K562 (cell line): ENCODE data around the gene TARBP1. TPM values are rescaled to one million over a fixed set of nuclear protein-coding genes. Genes with fewer than 3 reads are reported as not detected.

Source experiments
- CREB3L1 ChIP-seq: fragments of 450-650 bp; IDR thresholded peaks from 2 replicates; pipeline ENCODE4 v1.6.1; 2014; ENCODE audit warnings: low read depth, mild to moderate bottlenecking, moderate library complexity, borderline replicate concordance
- CREB5 ChIP-seq: fragments of 250-450 bp; sonication (Bioruptor Pico); IDR thresholded peaks from 2 replicates; pipeline ENCODE4 v1.5.0; 2020; ENCODE audit warnings: mild to moderate bottlenecking
- GMEB1 ChIP-seq: fragments of 250-450 bp; sonication (Bioruptor Pico); IDR thresholded peaks from 2 replicates; pipeline ENCODE4 v1.4.0; 2020; ENCODE audit warnings: mild to moderate bottlenecking
- HDAC2 ChIP-seq: fragments of 450-650 bp; IDR thresholded peaks from 2 replicates; pipeline ENCODE4 v1.6.1; 2016; ENCODE audit warnings: mild to moderate bottlenecking
- HNRNPLL ChIP-seq: fragments of 200-400 bp; formaldehyde crosslinking; IDR thresholded peaks from 2 replicates; pipeline ENCODE4 v1.6.1; 2017; ENCODE audit warnings: low read length, low read depth, mild to moderate bottlenecking; ENCODE audit not compliant: poor library complexity, severe bottlenecking
- JUND ChIP-seq, 2 experiments: IDR thresholded peaks; 2 replicates in 1 of 2; 3 replicates in 1 of 2; pipeline ENCODE4 v1.6.1; 2011; ENCODE audit warnings: borderline replicate concordance in 2 of 2, low read depth in 2 of 2, low read length in 2 of 2, improper control_type of control experiment in 1 of 2, missing biosample characterization in 1 of 2, missing genetic modification characterization in 1 of 2, missing genetic modification reagents in 1 of 2
- L3MBTL2 ChIP-seq: fragments of 450-650 bp; IDR thresholded peaks from 2 replicates; pipeline ENCODE4 v1.6.1; 2016; ENCODE audit warnings: mild to moderate bottlenecking, moderate library complexity
- PHTF2 ChIP-seq: fragments of 250-450 bp; sonication (Bioruptor Pico); IDR thresholded peaks from 2 replicates; pipeline ENCODE4 v1.5.0; 2021; ENCODE audit warnings: mild to moderate bottlenecking
- PYGO2 ChIP-seq: fragments of 450-650 bp; IDR thresholded peaks from 2 replicates; pipeline ENCODE4 v1.6.1; 2016; ENCODE audit warnings: mild to moderate bottlenecking, missing genetic modification characterization, moderate library complexity, missing compliant biosample characterization
- RNF2 ChIP-seq: sonication (generic); IDR thresholded peaks from 2 replicates; pipeline ENCODE4 v1.6.1; 2016
- SMARCA4 ChIP-seq: fragments of 450-650 bp; IDR thresholded peaks from 2 replicates; pipeline ENCODE4 v1.6.1; 2016
- TBP ChIP-seq: optimal IDR thresholded peaks from 2 replicates; pipeline ENCODE3; 2011; ENCODE audit warnings: low read depth, low read length, improper control_type of control experiment
- TFAP4 ChIP-seq: sonication (generic); formaldehyde crosslinking; IDR thresholded peaks from 2 replicates; pipeline ENCODE4 v1.8.0; 2022; ENCODE audit warnings: missing genetic modification reagents, mild to moderate bottlenecking, moderate library complexity, borderline replicate concordance
- ZBTB12 ChIP-seq: fragments of 250-450 bp; sonication (Bioruptor Pico); IDR thresholded peaks from 2 replicates; pipeline ENCODE4 v1.4.0; 2020
- ZBTB17 ChIP-seq: fragments of 450-650 bp; formaldehyde crosslinking; IDR thresholded peaks from 2 replicates; pipeline ENCODE4 v1.4.0; 2020; ENCODE audit warnings: mild to moderate bottlenecking
- ZNF212 ChIP-seq: fragments of 450-650 bp; formaldehyde crosslinking; IDR thresholded peaks from 2 replicates; pipeline ENCODE4 v1.4.0; 2020; ENCODE audit warnings: mild to moderate bottlenecking
- ZNF57 ChIP-seq: fragments of 450-650 bp; formaldehyde crosslinking; IDR thresholded peaks from 2 replicates; pipeline ENCODE4 v1.4.0; 2020; ENCODE audit warnings: mild to moderate bottlenecking, moderate library complexity
- ZNF668 ChIP-seq: fragments of 250-450 bp; sonication (Bioruptor Pico); IDR thresholded peaks from 2 replicates; pipeline ENCODE4 v1.8.0; 2022; ENCODE audit warnings: mild to moderate bottlenecking, inconsistent platforms
- ZNF707 ChIP-seq: fragments of 250-450 bp; sonication (Bioruptor Pico); conservative IDR thresholded peaks from 2 replicates; pipeline ENCODE4 v1.8.0; 2022; ENCODE audit warnings: inconsistent platforms, mild to moderate bottlenecking, moderate library complexity
- polyA plus RNA-seq, 8 experiments: library from polyadenylated mRNA; depleted of rRNA in 4 of 8; stranded (reverse) in 5 of 8; unstranded in 3 of 8; fragments of >200 nt; fragmentation: Nextera tagmentation in 2 of 8; fragmentation: Illumina TruSeq in 1 of 8; extraction: Ambion mirVana in 2 of 8; extraction: Trizol in 1 of 8; gene quantifications; 2 replicates each; pipeline versions ENCODE4 v1.2.1 to v1.2.3, GENCODE V29; 2011 to 2014; ENCODE audit warnings: inconsistent platforms in 1 of 8, missing spikeins in 1 of 8
- total RNA-seq, 7 experiments: library from RNA; depleted of rRNA in 6 of 7; stranded (reverse); fragments of >200 nt in 6 of 7; fragmentation: Illumina TruSeq in 2 of 7; extraction: Trizol in 2 of 7; gene quantifications; 2 replicates each; pipeline versions ENCODE4 v1.2.1 to v1.2.3, GENCODE V29; 2011 to 2021; ENCODE audit warnings: low replicate concordance in 1 of 7

Gene TARBP1
- total and polyA plus RNA-seq, 9 of the 15 experiments (the other 6 are each of a cell fraction or from before 2014, with no cell fraction given): 8.8 to 48.0 (median 22.9) TPM

GRCh38 chr1:234528074-234528865 lies 49.3 kb upstream of the TARBP1 start (continued):
- TF ChIP-seq PYGO2 (peak; percentile 38; the same call in 1 of the 2 replicates), HDAC2 (peak; percentile 18; the same call in 1 of the 2 replicates), PHTF2 (peak; percentile 15; the same call in 1 of the 2 replicates), SMARCA4 (peak; percentile 49; the same call in 1 of the 2 replicates), ZBTB17 (CRISPR knock-in tag) (0 out of 2 replicates have a peak, but pooled peaks have one; percentile 66), CREB5 (CRISPR knock-in tag) (no peak), ZNF212 (CRISPR knock-in tag) (no peak), GMEB1 (CRISPR knock-in tag) (peak; percentile 60), TBP (peak; percentile 36), ZBTB12 (CRISPR knock-in tag) (0 out of 2 replicates have a peak, but pooled peaks have one; percentile 27), HNRNPLL (no peak), ZNF707 (CRISPR knock-in tag) (no peak), RNF2 (no peak), L3MBTL2 (peak; percentile 91), TFAP4 (CRISPR knock-in tag) (peak; percentile 53; the same call in 1 of the 2 replicates), ZNF668 (CRISPR knock-in tag) (peak; percentile 87), JUND (IDR thresholded peaks at IDR 0.05; ENCODE audit: borderline replicate concordance, low read depth, low read length) (0 out of 2 replicates have a peak, but pooled peaks have one; percentile 11), JUND (tag; IDR thresholded peaks at IDR 0.05; ENCODE audit: borderline replicate concordance, low read depth, low read length) (peak; percentile 42; the same call in 2 of the 3 replicates), CREB3L1 (peak; percentile 55; the same call in 1 of the 2 replicates), ZNF57 (CRISPR knock-in tag) (no peak)
